GM23338 (cell line): Measurements from ENCODE around the gene IFNG-AS1.

Experiments
- EZH2phosphoT487 ChIP-seq: fragments of 200-600 bp; sonication (generic); IDR thresholded peaks from one replicate; pipeline ENCODE4 v1.8.1; 2018; ENCODE audit warnings: antibody characterized with exemption; ENCODE audit not compliant: unreplicated experiment
- TF ChIP-seq, protein P1 (sequence below), 2 experiments: fragments of 200-600 bp in 1 of 2; sonication (generic) in 1 of 2; conservative IDR thresholded peaks; 2 replicates each; pipeline versions ENCODE4 v1.5.1 to v1.6.1; 2016 to 2017; ENCODE audit warnings: antibody characterized with exemption in 2 of 2, low read depth in 2 of 2, mild to moderate bottlenecking in 2 of 2, moderate library complexity in 1 of 2

GRCh38 chr12:67988601-67989021 lies 636 bp upstream of the IFNG-AS1 start:
- no peak for TF ChIP-seq EZH2phosphoT487
- TF ChIP-seq, protein P1, sequence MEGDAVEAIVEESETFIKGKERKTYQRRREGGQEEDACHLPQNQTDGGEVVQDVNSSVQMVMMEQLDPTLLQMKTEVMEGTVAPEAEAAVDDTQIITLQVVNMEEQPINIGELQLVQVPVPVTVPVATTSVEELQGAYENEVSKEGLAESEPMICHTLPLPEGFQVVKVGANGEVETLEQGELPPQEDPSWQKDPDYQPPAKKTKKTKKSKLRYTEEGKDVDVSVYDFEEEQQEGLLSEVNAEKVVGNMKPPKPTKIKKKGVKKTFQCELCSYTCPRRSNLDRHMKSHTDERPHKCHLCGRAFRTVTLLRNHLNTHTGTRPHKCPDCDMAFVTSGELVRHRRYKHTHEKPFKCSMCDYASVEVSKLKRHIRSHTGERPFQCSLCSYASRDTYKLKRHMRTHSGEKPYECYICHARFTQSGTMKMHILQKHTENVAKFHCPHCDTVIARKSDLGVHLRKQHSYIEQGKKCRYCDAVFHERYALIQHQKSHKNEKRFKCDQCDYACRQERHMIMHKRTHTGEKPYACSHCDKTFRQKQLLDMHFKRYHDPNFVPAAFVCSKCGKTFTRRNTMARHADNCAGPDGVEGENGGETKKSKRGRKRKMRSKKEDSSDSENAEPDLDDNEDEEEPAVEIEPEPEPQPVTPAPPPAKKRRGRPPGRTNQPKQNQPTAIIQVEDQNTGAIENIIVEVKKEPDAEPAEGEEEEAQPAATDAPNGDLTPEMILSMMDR (conservative IDR thresholded peaks at IDR 0.05; ENCODE audit: low read depth in 2 of 2), result no peak
